HepG2 (cell line): ENCODE measurements around the gene CARS1. TPM values are rescaled to one million over a fixed set of nuclear protein-coding genes. Genes with fewer than 3 reads are reported as not detected.

Source experiments
- ATAC-seq: fragments of 200-7000 bp; cut with Tn5 transposase; 3 replicates; pipeline ENCODE4 v1.9.1; 2020; ENCODE audit warnings: mild to moderate bottlenecking, moderate library complexity
- BruUV-seq: library from RNA; stranded (reverse); fragments of 400-500 nt; replicated peaks from 2 replicates; lab custom pipeline; 2021; lab: Mats Ljungman, UMichigan
- CTCF ChIA-PET: fragments of 300-600 bp; formaldehyde crosslinking; extraction: SDS; loops from one replicate; lab custom pipeline; 2021; ENCODE audit warnings: low total read pairs, inconsistent platforms, low intra/inter-chr PET ratio; lab: Yijun Ruan, JAX
- POLR2A ChIA-PET: fragments of 350-600 bp; sonication (Branson Sonifier 250); formaldehyde crosslinking; loops from one replicate; lab custom pipeline; 2020; ENCODE audit warnings: antibody characterized with exemption, inconsistent platforms; lab: Yijun Ruan, JAX
- DNase-seq: peaks from one replicate; pipeline ENCODE4 v3.0.0-alpha.2; 2015; ENCODE audit warnings: low spot score
- FAIRE-seq: peaks from 3 replicates; lab custom pipeline; 2011; peaks lifted over from hg19 to GRCh38; lab: Jason Lieb, UNC
- H2AFZ ChIP-seq: one replicate; pipeline ENCODE4 v1.6.1; 2011; ENCODE audit warnings: low read length, inconsistent platforms
- H3K27ac ChIP-seq: fragments of 300-600 bp; 3 replicates; pipeline ENCODE4 v1.8.0; 2011; ENCODE audit warnings: mixed run types, mild to moderate bottlenecking, mixed read lengths, low read length, inconsistent platforms; ENCODE audit not compliant: insufficient read depth; ENCODE audit errors: extremely low read length
- H3K27me3 ChIP-seq, 2 experiments: fragments of 200-600 bp in 1 of 2; 2 replicates in 1 of 2; 3 replicates in 1 of 2; pipeline versions ENCODE4 v1.6.0 to v1.8.0; 2011; ENCODE audit warnings: low read length in 2 of 2, mild to moderate bottlenecking in 2 of 2, moderate library complexity in 2 of 2, inconsistent platforms in 1 of 2; ENCODE audit not compliant: insufficient read depth in 2 of 2, control insufficient read depth in 1 of 2
- H3K36me3 ChIP-seq, 2 experiments: fragments of 200-600 bp in 1 of 2; replicated peaks in 1 of 2; 2 replicates in 1 of 2; 3 replicates in 1 of 2; pipeline versions ENCODE4 v1.5.1 to v1.8.0; 2011; ENCODE audit warnings: low read length in 2 of 2, inconsistent platforms in 1 of 2; ENCODE audit not compliant: insufficient read depth in 2 of 2, control insufficient read depth in 1 of 2
- H3K4me1 ChIP-seq: 2 replicates; pipeline ENCODE4 v1.5.1; 2012; ENCODE audit warnings: low read length, inconsistent platforms; ENCODE audit not compliant: insufficient read depth
- H3K4me2 ChIP-seq: 2 replicates; pipeline ENCODE4 v1.6.0; 2011; ENCODE audit warnings: low read depth, low read length, inconsistent platforms
- H3K4me3 ChIP-seq, 3 experiments: fragments of 200-600 bp in 1 of 3; sonication (generic), shearing (Covaris generic) in 1 of 3; replicated peaks in 1 of 3; 2 replicates each; pipeline ENCODE4 v1.5.1; 2011 to 2016; ENCODE audit warnings: low read length in 3 of 3, inconsistent platforms in 2 of 3, low read depth in 2 of 3, mild to moderate bottlenecking in 2 of 3, control low read depth in 1 of 3, mixed read lengths in 1 of 3; ENCODE audit not compliant: insufficient read depth in 1 of 3
- H3K79me2 ChIP-seq: one replicate; pipeline ENCODE4 v1.6.1; 2011; ENCODE audit warnings: low read length, inconsistent platforms; ENCODE audit not compliant: insufficient read depth
- H3K9ac ChIP-seq: 2 replicates; pipeline ENCODE4 v1.6.0; 2011; ENCODE audit warnings: mild to moderate bottlenecking, low read depth, low read length, inconsistent platforms; ENCODE audit not compliant: insufficient read depth
- H3K9me3 ChIP-seq: 2 replicates; pipeline ENCODE4 v1.5.1; 2012; ENCODE audit warnings: mild to moderate bottlenecking, low read length
- H4K20me1 ChIP-seq: 2 replicates; pipeline ENCODE4 v1.6.0; 2011; ENCODE audit warnings: inconsistent platforms, mild to moderate bottlenecking, low read length, moderate library complexity; ENCODE audit not compliant: insufficient read depth
- EP300 ChIP-seq, 3 experiments: sonication (generic) in 1 of 3; formaldehyde crosslinking in 1 of 3; IDR thresholded peaks; 2 replicates each; pipeline versions ENCODE4 v1.5.1 to v1.6.1; 2011 to 2020; ENCODE audit warnings: low read depth in 2 of 3, low read length in 2 of 3, borderline replicate concordance in 1 of 3, improper control_type of control experiment in 1 of 3, mild to moderate bottlenecking in 1 of 3, missing genetic modification reagents in 1 of 3, moderate library complexity in 1 of 3
- HES4 ChIP-seq: sonication (generic); formaldehyde crosslinking; IDR thresholded peaks from 2 replicates; pipeline ENCODE4 v1.9.0; 2021; ENCODE audit warnings: mild to moderate bottlenecking, missing genetic modification reagents, borderline replicate concordance
- MIER3 ChIP-seq: IDR thresholded peaks from 2 replicates; pipeline ENCODE4 v1.6.1; 2016; ENCODE audit warnings: missing compliant biosample characterization, borderline replicate concordance
- REXO4 ChIP-seq: sonication (generic); formaldehyde crosslinking; IDR thresholded peaks from 2 replicates; pipeline ENCODE4 v1.8.0; 2022; ENCODE audit warnings: missing genetic modification reagents, mild to moderate bottlenecking, borderline replicate concordance
- SNRNP70 ChIP-seq: fragments of 200-400 bp; formaldehyde crosslinking; IDR thresholded peaks from 2 replicates; pipeline ENCODE4 v1.6.1; 2017; ENCODE audit warnings: mild to moderate bottlenecking, low read depth, low read length, moderate library complexity
- ZFP36 ChIP-seq: fragments of 150-350 bp; IDR thresholded peaks from 2 replicates; pipeline ENCODE4 v1.6.1; 2018; ENCODE audit warnings: borderline replicate concordance, low read length, low read depth; ENCODE audit not compliant: partially characterized antibody
- ZNF367 ChIP-seq: sonication (generic); formaldehyde crosslinking; IDR thresholded peaks from 2 replicates; pipeline ENCODE4 v1.4.0; 2020; ENCODE audit warnings: missing genetic modification reagents, borderline replicate concordance
- ZNF44 ChIP-seq: sonication (generic); formaldehyde crosslinking; IDR thresholded peaks from 2 replicates; pipeline ENCODE4 v1.5.1; 2020; ENCODE audit warnings: mild to moderate bottlenecking, missing genetic modification reagents
- ZNF552 ChIP-seq: sonication (generic); formaldehyde crosslinking; IDR thresholded peaks from 2 replicates; pipeline ENCODE4 v1.9.0; 2022; ENCODE audit warnings: missing genetic modification reagents, mild to moderate bottlenecking, borderline replicate concordance
- ZNF563 ChIP-seq: sonication (generic); formaldehyde crosslinking; IDR thresholded peaks from 2 replicates; pipeline ENCODE4 v1.8.0; 2022; ENCODE audit warnings: mild to moderate bottlenecking, moderate library complexity, missing genetic modification reagents
- ZNF766 ChIP-seq: sonication (generic); formaldehyde crosslinking; IDR thresholded peaks from 2 replicates; pipeline ENCODE4 v1.5.0; 2020; ENCODE audit warnings: missing genetic modification reagents, borderline replicate concordance
- ZSCAN30 ChIP-seq: sonication (generic); formaldehyde crosslinking; IDR thresholded peaks from 2 replicates; pipeline ENCODE4 v1.5.0; 2020; ENCODE audit warnings: mild to moderate bottlenecking, missing genetic modification reagents
- WGBS: methylation state at CpG from one replicate; pipeline ENCODE4 v1.1.6; 2017; ENCODE audit warnings: low lambda C conversion rate; 5-methylcytosine and 5-hydroxymethylcytosine counted together
- in situ Hi-C: cut with HindIII; loops from 2 replicates; pipeline ENCODE4 v1.10.0; 2017; ENCODE audit warnings: low pct_unique_long_range_greater_than_20kb; ENCODE audit not compliant: extremely low pct_ligation_motif_present
- intact Hi-C: fragments of 100-400 bp; cut with micrococcal nuclease; formaldehyde crosslinking; loops from one replicate; pipeline ENCODE4 v1.10.0; 2022; ENCODE audit not compliant: unreplicated experiment
- polyA plus RNA-seq, 8 experiments: library from polyadenylated mRNA; depleted of rRNA in 3 of 8; stranded (reverse) in 7 of 8; unstranded in 1 of 8; fragments of >200 nt; fragmentation: Illumina TruSeq in 4 of 8; extraction: Trizol in 4 of 8; gene quantifications; 2 replicates each; pipeline versions ENCODE4 v1.2.1 to v1.2.3, GENCODE V29; 2011 to 2016; ENCODE audit warnings: low read depth in 4 of 8, missing spikeins in 1 of 8, mixed read lengths in 1 of 8; ENCODE audit not compliant: insufficient read depth in 1 of 8
- total RNA-seq, 5 experiments: library from RNA; depleted of rRNA; stranded (reverse); fragments of >200 nt; fragmentation: Illumina TruSeq; extraction: Trizol; gene quantifications; 2 replicates each; pipeline ENCODE4 v1.2.3, GENCODE V29; 2016; ENCODE audit warnings: low read depth in 1 of 5
- TF ChIP-seq, protein P1 (sequence below): sonication (generic); formaldehyde crosslinking; IDR thresholded peaks from 2 replicates; pipeline ENCODE4 v1.5.0; 2020; ENCODE audit warnings: mild to moderate bottlenecking, missing genetic modification reagents
- TF ChIP-seq, protein P2 (sequence below): sonication (generic); formaldehyde crosslinking; IDR thresholded peaks from 2 replicates; pipeline ENCODE4 v1.4.0; 2020; ENCODE audit warnings: mild to moderate bottlenecking, low read depth, missing genetic modification reagents
- TF ChIP-seq, protein P3 (sequence below): sonication (generic); formaldehyde crosslinking; IDR thresholded peaks from 2 replicates; pipeline ENCODE4 v1.4.0; 2020; ENCODE audit warnings: low read depth, missing genetic modification reagents

CARS1 gene
- total and polyA plus RNA-seq, 2 of the 13 experiments (the other 11 are each of a cell fraction or from before 2014, with no cell fraction given): 33.8 to 47.0 TPM

DNA sequence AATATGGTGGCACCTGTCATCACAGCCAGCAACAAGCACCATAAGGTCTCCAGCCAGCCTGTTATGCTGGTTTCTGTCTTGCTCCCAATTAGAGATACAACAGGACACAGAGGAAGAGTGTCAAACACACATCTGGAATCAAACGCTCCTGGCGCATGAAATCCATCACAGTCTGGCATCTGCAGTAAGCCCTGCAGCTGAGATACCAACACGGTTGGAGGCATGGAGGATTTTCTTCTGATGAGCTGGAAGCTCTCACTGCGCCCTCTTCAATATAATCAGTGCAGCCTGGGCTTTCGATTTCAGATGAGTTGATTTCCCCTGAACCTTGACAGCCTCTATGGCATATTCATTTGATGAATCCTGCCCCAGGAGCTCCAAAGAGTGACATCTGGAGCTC lies 27.8 kb upstream of the CARS1 start (continued):
- no peak for TF ChIP-seq MIER3
- TF ChIP-seq ZNF563 (CRISPR knock-in tag): no peak
- TF ChIP-seq REXO4: no peak
- TF ChIP-seq ZNF766 (CRISPR knock-in tag): no peak
- TF ChIP-seq, all 625 proteins: peak for 0

DNA sequence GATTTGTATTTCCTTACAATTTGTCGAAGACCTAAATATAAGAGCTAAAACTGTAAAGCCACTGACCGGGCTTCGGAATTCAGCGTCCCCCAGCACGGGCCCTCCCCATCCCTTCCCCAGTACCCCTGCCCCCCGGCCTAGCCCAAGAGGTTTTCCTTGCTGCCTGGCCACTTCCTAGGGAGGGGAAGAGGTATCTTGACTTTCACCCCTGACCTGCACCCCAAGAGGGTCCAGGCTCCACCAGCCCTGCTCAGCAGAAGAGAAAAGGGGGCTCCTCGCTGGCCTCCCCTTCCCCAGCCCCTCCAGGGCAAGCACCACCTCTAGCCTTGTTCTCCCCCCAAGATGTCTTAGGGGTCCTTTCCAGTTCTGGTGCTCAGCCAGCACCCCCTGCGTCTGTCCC lies 26.1 kb upstream of the CARS1 start:
- Histone ChIP-seq H3K9me3 (no peaks in the 10 kb centered on the region), H3K4me3 (no peak overlapping the region), H3K4me2 (no peak overlapping the region), H3K4me1 (peaks cover 22% of the 10 kb centered on the region), H3K27ac (no peak overlapping the region), H3K36me3 (no peaks in the 10 kb centered on the region), H3K79me2 (no peaks in the 10 kb centered on the region), H2AFZ (no peak overlapping the region), H4K20me1 (no peaks in the 10 kb centered on the region), H3K9ac (no peak overlapping the region), H3K27me3 (peaks cover under 1% of the 10 kb centered on the region in 2 experiments; a peak in 2 of 5 replicates)
- DNase-seq (no peak), FAIRE-seq (no peak), ATAC-seq (no peak)
- intact Hi-C loops: no loop called here
- 8% methylated on average over 5 of the region's 8 CpGs for WGBS
- in situ Hi-C loops: no loop called here
- POLR2A ChIA-PET: no interaction called here
- no TSS peak for BruUV-seq
- CTCF ChIA-PET: no interaction called here
- TF ChIP-seq ZNF44 (CRISPR knock-in tag): no peak
- TF ChIP-seq, protein P1, sequence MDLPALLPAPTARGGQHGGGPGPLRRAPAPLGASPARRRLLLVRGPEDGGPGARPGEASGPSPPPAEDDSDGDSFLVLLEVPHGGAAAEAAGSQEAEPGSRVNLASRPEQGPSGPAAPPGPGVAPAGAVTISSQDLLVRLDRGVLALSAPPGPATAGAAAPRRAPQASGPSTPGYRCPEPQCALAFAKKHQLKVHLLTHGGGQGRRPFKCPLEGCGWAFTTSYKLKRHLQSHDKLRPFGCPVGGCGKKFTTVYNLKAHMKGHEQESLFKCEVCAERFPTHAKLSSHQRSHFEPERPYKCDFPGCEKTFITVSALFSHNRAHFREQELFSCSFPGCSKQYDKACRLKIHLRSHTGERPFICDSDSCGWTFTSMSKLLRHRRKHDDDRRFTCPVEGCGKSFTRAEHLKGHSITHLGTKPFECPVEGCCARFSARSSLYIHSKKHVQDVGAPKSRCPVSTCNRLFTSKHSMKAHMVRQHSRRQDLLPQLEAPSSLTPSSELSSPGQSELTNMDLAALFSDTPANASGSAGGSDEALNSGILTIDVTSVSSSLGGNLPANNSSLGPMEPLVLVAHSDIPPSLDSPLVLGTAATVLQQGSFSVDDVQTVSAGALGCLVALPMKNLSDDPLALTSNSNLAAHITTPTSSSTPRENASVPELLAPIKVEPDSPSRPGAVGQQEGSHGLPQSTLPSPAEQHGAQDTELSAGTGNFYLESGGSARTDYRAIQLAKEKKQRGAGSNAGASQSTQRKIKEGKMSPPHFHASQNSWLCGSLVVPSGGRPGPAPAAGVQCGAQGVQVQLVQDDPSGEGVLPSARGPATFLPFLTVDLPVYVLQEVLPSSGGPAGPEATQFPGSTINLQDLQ: no peak
- no peak for TF ChIP-seq EP300 (IDR thresholded peaks at IDR 0.05; ENCODE audit: low read depth in 2 of 2, low read length in 2 of 2)
- TF ChIP-seq EP300 (CRISPR knock-in tag; IDR thresholded peaks at IDR 0.05; ENCODE audit: borderline replicate concordance): no peak
- no peak for TF ChIP-seq HES4 (CRISPR knock-in tag)
- no peak for TF ChIP-seq ZSCAN30
- TF ChIP-seq, protein P2, sequence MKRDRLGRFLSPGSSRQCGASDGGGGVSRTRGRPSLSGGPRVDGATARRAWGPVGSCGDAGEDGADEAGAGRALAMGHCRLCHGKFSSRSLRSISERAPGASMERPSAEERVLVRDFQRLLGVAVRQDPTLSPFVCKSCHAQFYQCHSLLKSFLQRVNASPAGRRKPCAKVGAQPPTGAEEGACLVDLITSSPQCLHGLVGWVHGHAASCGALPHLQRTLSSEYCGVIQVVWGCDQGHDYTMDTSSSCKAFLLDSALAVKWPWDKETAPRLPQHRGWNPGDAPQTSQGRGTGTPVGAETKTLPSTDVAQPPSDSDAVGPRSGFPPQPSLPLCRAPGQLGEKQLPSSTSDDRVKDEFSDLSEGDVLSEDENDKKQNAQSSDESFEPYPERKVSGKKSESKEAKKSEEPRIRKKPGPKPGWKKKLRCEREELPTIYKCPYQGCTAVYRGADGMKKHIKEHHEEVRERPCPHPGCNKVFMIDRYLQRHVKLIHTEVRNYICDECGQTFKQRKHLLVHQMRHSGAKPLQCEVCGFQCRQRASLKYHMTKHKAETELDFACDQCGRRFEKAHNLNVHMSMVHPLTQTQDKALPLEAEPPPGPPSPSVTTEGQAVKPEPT: no peak
- no peak for TF ChIP-seq ZNF367 (CRISPR knock-in tag)
- TF ChIP-seq, protein P3, sequence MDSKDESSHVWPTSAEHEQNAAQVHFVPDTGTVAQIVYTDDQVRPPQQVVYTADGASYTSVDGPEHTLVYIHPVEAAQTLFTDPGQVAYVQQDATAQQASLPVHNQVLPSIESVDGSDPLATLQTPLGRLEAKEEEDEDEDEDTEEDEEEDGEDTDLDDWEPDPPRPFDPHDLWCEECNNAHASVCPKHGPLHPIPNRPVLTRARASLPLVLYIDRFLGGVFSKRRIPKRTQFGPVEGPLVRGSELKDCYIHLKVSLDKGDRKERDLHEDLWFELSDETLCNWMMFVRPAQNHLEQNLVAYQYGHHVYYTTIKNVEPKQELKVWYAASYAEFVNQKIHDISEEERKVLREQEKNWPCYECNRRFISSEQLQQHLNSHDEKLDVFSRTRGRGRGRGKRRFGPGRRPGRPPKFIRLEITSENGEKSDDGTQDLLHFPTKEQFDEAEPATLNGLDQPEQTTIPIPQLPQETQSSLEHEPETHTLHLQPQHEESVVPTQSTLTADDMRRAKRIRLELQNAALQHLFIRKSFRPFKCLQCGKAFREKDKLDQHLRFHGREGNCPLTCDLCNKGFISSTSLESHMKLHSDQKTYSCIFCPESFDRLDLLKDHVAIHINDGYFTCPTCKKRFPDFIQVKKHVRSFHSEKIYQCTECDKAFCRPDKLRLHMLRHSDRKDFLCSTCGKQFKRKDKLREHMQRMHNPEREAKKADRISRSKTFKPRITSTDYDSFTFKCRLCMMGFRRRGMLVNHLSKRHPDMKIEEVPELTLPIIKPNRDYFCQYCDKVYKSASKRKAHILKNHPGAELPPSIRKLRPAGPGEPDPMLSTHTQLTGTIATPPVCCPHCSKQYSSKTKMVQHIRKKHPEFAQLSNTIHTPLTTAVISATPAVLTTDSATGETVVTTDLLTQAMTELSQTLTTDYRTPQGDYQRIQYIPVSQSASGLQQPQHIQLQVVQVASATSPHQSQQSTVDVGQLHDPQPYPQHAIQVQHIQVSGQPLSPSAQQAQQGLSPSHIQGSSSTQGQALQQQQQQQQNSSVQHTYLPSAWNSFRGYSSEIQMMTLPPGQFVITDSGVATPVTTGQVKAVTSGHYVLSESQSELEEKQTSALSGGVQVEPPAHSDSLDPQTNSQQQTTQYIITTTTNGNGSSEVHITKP (CRISPR knock-in tag): no peak
- no peak for TF ChIP-seq ZNF552
- no peak for TF ChIP-seq ZFP36
- TF ChIP-seq SNRNP70: no peak
